Pulmonary artery endothelial cell (primary cell): ENCODE measurements around the gene RHBDF1. TPM values are rescaled to one million over a fixed set of nuclear protein-coding genes. Genes with fewer than 3 reads are reported as not detected.
"Not testable (repeated sequence)": the region's sequence is repeated elsewhere in the genome, so short reads cannot be mapped to it uniquely, and the experiment has no call there.

Experiments
- DNase-seq: peaks from one replicate; pipeline ENCODE4 v3.0.0-alpha.2; 2011; ENCODE audit warnings: low read depth, low spot score
- total RNA-seq: library from RNA; depleted of rRNA; stranded (reverse); fragments of >200 nt; gene quantifications from 2 replicates; pipeline ENCODE4 v1.2.3, GENCODE V29; 2014

Gene RHBDF1
- total RNA-seq, 1 donor from 2014 or later: 24.9 TPM

GRCh38 chr16:37511-37910 lies 34.9 kb downstream of the RHBDF1 start:
- no peak for DNase-seq

GRCh38 chr16:36336-36984 lies 36.0 kb downstream of the RHBDF1 start:
- no peak for DNase-seq

GRCh38 chr16:35678-36305 lies 36.6 kb downstream of the RHBDF1 start:
- DNase-seq: no peak

GRCh38 chr16:35011-35677 lies 37.3 kb downstream of the RHBDF1 start:
- no peak for DNase-seq

DNA sequence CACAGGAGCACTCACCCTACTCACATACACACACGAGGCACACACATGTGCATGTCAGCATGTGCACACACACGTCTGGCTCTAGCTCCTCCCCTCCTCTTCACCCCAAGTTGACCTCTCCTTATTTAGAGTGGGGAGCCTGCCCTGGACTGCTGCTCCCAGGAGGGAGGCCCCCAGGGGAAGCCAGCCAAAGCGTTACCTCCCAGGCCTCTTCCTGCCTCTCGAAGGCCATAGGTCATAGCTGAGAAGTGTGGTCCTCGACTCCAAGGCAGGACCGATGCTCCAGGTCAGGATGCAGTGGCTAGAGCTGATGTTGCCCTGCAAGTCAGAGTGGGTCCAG lies 37.8 kb downstream of the RHBDF1 start:
- no peak for DNase-seq

GRCh38 chr16:33877-34647 lies 38.4 kb downstream of the RHBDF1 start:
- DNase-seq: no peak

DNA sequence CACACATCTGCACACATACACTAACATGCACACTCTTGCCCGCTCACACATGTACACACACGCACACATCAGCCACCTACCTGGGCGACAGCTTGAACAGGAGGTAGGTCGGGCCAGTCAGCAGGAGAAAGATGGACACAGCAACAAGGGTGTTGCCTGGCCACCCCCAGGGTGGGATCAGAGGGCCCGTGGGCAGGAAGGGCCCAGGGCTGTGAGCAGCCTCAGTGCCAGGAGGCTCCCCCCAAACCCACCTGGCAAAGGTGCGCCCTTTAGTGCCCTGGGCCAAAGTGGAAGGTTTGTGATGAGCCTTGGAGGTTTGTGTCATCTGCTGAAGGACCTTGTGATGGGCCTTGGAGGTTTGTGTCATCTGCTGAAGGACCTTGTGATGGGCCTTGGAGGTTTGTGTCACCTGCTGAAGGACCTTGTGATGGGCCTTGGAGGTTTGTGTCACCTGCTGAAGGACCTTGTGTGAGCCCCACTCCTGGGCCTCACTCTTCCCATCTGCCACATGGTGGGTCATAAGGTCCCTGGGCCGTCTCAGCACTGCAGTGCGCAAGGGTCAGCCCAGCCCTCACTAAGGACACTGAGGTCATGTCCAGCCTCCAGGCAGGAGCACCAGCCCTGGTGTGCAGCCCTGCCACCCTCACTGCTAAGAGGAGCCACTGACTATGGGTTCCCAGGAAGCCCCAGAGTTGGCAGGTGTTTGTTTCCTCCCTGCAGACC lies 39.1 kb downstream of the RHBDF1 start:
- DNase-seq: not testable (repeated sequence)

- DNase-seq: not testable (repeated sequence)
Measured at GRCh38 chr16:30627-31026, 41.8 kb downstream of the RHBDF1 start.

- DNase-seq: not testable (repeated sequence)
Measured at GRCh38 chr16:25926-26348, 46.5 kb downstream of the RHBDF1 start.

GRCh38 chr16:24151-24550 lies 48.3 kb downstream of the RHBDF1 start:
- not testable (repeated sequence) for DNase-seq

- DNase-seq: not testable (repeated sequence)
Measured at GRCh38 chr16:20886-21285, 51.5 kb downstream of the RHBDF1 start.

- DNase-seq: not testable (repeated sequence)
Measured at GRCh38 chr16:17062-17765, 55.2 kb downstream of the RHBDF1 start.

- not testable (repeated sequence) for DNase-seq
Measured at GRCh38 chr16:10772-11171, 61.7 kb downstream of the RHBDF1 start.

DNA sequence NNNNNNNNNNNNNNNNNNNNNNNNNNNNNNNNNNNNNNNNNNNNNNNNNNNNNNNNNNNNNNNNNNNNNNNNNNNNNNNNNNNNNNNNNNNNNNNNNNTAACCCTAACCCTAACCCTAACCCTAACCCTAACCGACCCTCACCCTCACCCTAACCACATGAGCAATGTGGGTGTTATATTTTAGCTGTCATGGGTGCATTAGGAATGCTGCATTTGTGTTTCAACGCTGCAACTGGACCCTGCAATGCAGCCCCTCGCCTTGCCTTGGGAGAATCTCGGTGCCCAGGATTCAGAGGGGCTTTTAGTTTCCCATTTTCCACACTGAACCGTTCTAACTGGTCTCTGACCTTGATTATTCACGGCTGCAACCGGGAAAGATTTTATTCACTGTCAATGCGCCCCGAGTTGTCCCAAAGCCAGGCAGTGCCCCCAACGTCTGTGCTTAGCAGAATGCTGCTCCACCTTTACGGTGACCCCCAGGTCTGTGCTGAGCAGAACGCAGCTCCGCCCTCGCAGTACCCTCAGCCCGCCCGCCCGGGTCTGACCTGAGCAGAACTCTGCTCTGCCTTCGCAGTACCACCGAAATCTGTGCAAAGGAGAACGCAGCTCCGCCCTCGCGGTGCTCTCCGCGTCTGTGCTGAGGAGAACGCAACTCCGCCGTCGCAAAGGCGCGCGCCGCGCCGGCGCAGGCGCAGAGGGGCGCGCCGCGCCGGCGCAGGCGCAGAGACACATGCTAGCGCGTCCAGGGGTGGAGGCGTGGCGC lies 62.3 kb downstream of the RHBDF1 start:
- no peak for DNase-seq

Other genes starting within 250 kb of the RHBDF1 start
- 8.4 and 10.2 TPM in 2 replicates for gene POLR3K, start 19.0 kb downstream of the RHBDF1 start, total RNA-seq
- 29.2 and 40.9 TPM in 2 replicates for gene SNRNP25, start 18.8 kb downstream of the RHBDF1 start, total RNA-seq
- gene MPG, start 5.6 kb upstream of the RHBDF1 start, total RNA-seq: 129 and 253 TPM in 2 replicates
- 6.4 and 6.6 TPM in 2 replicates for gene NPRL3, start 66.0 kb upstream of the RHBDF1 start, total RNA-seq
- not detected in 2 replicates for gene HBZ, start 80.0 kb upstream of the RHBDF1 start, total RNA-seq
- not detected in 2 replicates for gene HBM, start 93.3 kb upstream of the RHBDF1 start, total RNA-seq
- not detected in 2 replicates for gene HBA2, start 100.2 kb upstream of the RHBDF1 start, total RNA-seq
- not detected in 2 replicates for gene HBA1, start 104.0 kb upstream of the RHBDF1 start, total RNA-seq
- gene HBQ1, start 107.8 kb upstream of the RHBDF1 start, total RNA-seq: 0.21 and 1.5 TPM in 2 replicates
- 32.0 and 57.0 TPM in 2 replicates for gene LUC7L, start 156.8 kb upstream of the RHBDF1 start, total RNA-seq
- gene FAM234A, start 162.2 kb upstream of the RHBDF1 start, total RNA-seq: 49.5 and 54.3 TPM in 2 replicates
- 2.7 and 4.6 TPM in 2 replicates for gene RGS11, start 203.3 kb upstream of the RHBDF1 start, total RNA-seq
- 1.5 and 12.3 TPM in 2 replicates for gene ARHGDIG, start 208.0 kb upstream of the RHBDF1 start, total RNA-seq
- 0.14 and 0.92 TPM in 2 replicates for gene PDIA2, start 210.5 kb upstream of the RHBDF1 start, total RNA-seq